Measurements from ENCODE around the gene IL34.
"Not testable (repeated sequence)": the region's sequence is repeated elsewhere in the genome, so short reads cannot be mapped to it uniquely, and the experiment has no call there.

IL34 gene

GRCh38 chr16:70670175-70670574, 23.8 kb downstream of the IL34 start:
- Mint-ChIP-seq H3K27ac (no peak overlapping the region), H3K4me1 (peaks cover 17% of the 10 kb centered on the region), H3K4me3 (no peak overlapping the region), H3K36me3 (ENCODE audit: low read depth) (peaks cover 93% of the 10 kb centered on the region), H3K27me3 (ENCODE audit: low read depth) (no peaks in the 10 kb centered on the region), H3K9me3 (peaks cover 15% of the 10 kb centered on the region)
- TF ChIP-seq CTCF (IDR thresholded peaks at IDR 0.05; ENCODE audit: unreplicated experiment in 3 of 3) = no peak

- Mint-ChIP-seq H3K4me1 (peaks cover 17% of the 10 kb centered on the region), H3K9me3 (peaks cover 15% of the 10 kb centered on the region), H3K36me3 (ENCODE audit: low read depth) (peaks cover 92% of the 10 kb centered on the region)
- not testable (repeated sequence) for H3K27ac Mint-ChIP-seq; H3K27me3 Mint-ChIP-seq (ENCODE audit: low read depth); H3K4me3 Mint-ChIP-seq
These were observed 24.6 kb downstream of the IL34 start for GRCh38 chr16:70670938-70671337.

GRCh38 chr16:70674221-70675014, 28.1 kb downstream of the IL34 start:
- no peak for TF ChIP-seq CTCF (IDR thresholded peaks at IDR 0.05; ENCODE audit: unreplicated experiment in 3 of 3)
- Mint-ChIP-seq H3K4me1 (peaks cover 27% of the 10 kb centered on the region), H3K4me3 (no peak overlapping the region), H3K27ac (peak overlapping the region in 1 of 3 experiments; percentile 3), H3K36me3 (ENCODE audit: low read depth) (peaks cover 70% of the 10 kb centered on the region), H3K27me3 (ENCODE audit: low read depth) (no peaks in the 10 kb centered on the region), H3K9me3 (peaks cover 5% of the 10 kb centered on the region)

- H3K4me3 Mint-ChIP-seq = no peak overlapping the region
- no peaks in the 10 kb centered on the region for H3K27me3 Mint-ChIP-seq (ENCODE audit: low read depth)
- no peak for TF ChIP-seq CTCF (IDR thresholded peaks at IDR 0.05; ENCODE audit: unreplicated experiment in 3 of 3)
- H3K4me1 Mint-ChIP-seq = peaks cover 27% of the 10 kb centered on the region
- peaks cover 55% of the 10 kb centered on the region for H3K36me3 Mint-ChIP-seq (ENCODE audit: low read depth)
- no peaks in the 10 kb centered on the region for H3K9me3 Mint-ChIP-seq
- H3K27ac Mint-ChIP-seq = no peak overlapping the region
These were observed 29.6 kb downstream of the IL34 start for GRCh38 chr16:70675851-70676513.

- TF ChIP-seq CTCF (IDR thresholded peaks at IDR 0.05; ENCODE audit: unreplicated experiment in 3 of 3) = no peak
- Mint-ChIP-seq H3K4me1 (peaks cover 27% of the 10 kb centered on the region), H3K9me3 (no peaks in the 10 kb centered on the region), H3K27ac (no peak overlapping the region), H3K4me3 (no peak overlapping the region), H3K36me3 (ENCODE audit: low read depth) (peaks cover 45% of the 10 kb centered on the region), H3K27me3 (ENCODE audit: low read depth) (no peaks in the 10 kb centered on the region)
These were observed 30.5 kb downstream of the IL34 start for GRCh38 chr16:70676675-70677498.

- Mint-ChIP-seq H3K4me3 (no peak overlapping the region), H3K27ac (no peak overlapping the region), H3K9me3 (no peaks in the 10 kb centered on the region), H3K4me1 (peaks cover 31% of the 10 kb centered on the region), H3K27me3 (ENCODE audit: low read depth) (no peaks in the 10 kb centered on the region), H3K36me3 (ENCODE audit: low read depth) (peaks cover 39% of the 10 kb centered on the region)
- no peak for TF ChIP-seq CTCF (IDR thresholded peaks at IDR 0.05; ENCODE audit: unreplicated experiment in 3 of 3)
These were observed 31.3 kb downstream of the IL34 start for GRCh38 chr16:70677499-70678120.
